Epithelial cell of proximal tubule (primary cell): Measurements from ENCODE around the gene MAP4K5. TPM values are rescaled to one million over a fixed set of nuclear protein-coding genes. Genes with fewer than 3 reads are reported as not detected.

Experiments
- DNase-seq: peaks from one replicate; pipeline ENCODE4 v3.0.0-alpha.2; 2011; ENCODE audit warnings: low read depth
- H3K4me3 ChIP-seq: 2 replicates; pipeline ENCODE4 v1.5.1; 2011; ENCODE audit warnings: low read depth, mild to moderate bottlenecking, low read length
- CTCF ChIP-seq: conservative IDR thresholded peaks from 2 replicates; pipeline ENCODE4 v1.5.1; 2012; ENCODE audit warnings: low read depth, mild to moderate bottlenecking, low read length
- total RNA-seq: library from RNA; depleted of rRNA; stranded (reverse); fragments of >200 nt; gene quantifications from 2 replicates; pipeline ENCODE4 v1.2.3, GENCODE V29; 2015

The MAP4K5 gene
- total RNA-seq, 1 donor from 2014 or later: 128 TPM

GRCh38 chr14:50375760-50376159 lies 156.6 kb downstream of the MAP4K5 start:
- no peak for DNase-seq
- TF ChIP-seq CTCF: no peak
- H3K4me3 ChIP-seq: no peak overlapping the region

GRCh38 chr14:50373959-50374358 lies 158.4 kb downstream of the MAP4K5 start:
- TF ChIP-seq CTCF: no peak
- H3K4me3 ChIP-seq: no peak overlapping the region
- DNase-seq: no peak

DNA sequence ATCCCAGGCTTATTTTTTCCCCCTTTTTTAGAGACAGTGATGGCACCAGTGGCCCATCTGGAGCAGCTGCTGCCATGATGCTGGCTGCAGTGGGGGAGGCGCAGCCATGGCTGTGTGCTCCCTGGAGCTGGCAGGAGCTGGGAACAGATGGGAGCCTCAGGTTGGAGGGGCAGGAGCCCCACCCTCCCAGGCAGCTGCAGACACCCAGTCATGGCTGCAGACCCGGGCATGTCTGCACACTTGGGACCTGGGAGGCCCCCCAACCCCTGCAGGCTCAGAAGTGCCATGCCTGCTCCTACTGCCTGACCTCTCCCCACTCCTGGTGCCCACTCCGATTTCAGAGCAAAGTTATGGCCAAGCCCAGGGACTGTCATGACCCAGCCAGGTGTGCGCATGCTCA lies 160.8 kb downstream of the MAP4K5 start:
- no peak for DNase-seq
- no peak overlapping the region for H3K4me3 ChIP-seq
- TF ChIP-seq CTCF: no peak

Other genes with a start within 250 kb of the MAP4K5 start
- gene L2HGDH, start 220.3 kb downstream of the MAP4K5 start, total RNA-seq: 4.0 and 6.1 TPM in 2 replicates
- 5.4 and 9.5 TPM in 2 replicates for gene DMAC2L, start 220.2 kb downstream of the MAP4K5 start, total RNA-seq
- gene CDKL1, start 135.7 kb downstream of the MAP4K5 start, total RNA-seq: 23.0 and 47.4 TPM in 2 replicates
- 2.0 and 5.3 TPM in 2 replicates for gene ATL1, start 27.6 kb upstream of the MAP4K5 start, total RNA-seq
- 29.0 and 32.6 TPM in 2 replicates for gene SAV1, start 135.7 kb upstream of the MAP4K5 start, total RNA-seq